Spleen (tissue), 7 donors: ENCODE data around the gene CUL7.

Source experiments
- CTCF ChIP-seq, 11 experiments: fragments of 200-600 bp in 7 of 11; fragments of 450-650 bp in 4 of 11; sonication (generic) in 4 of 11; IDR thresholded peaks in 8 of 11; conservative IDR thresholded peaks in 3 of 11; 1 replicate in 7 of 11; 2 replicates in 4 of 11; pipeline versions ENCODE4 v1.4.0 to v1.8.0; 2016 to 2021; ENCODE audit warnings: antibody characterized with exemption in 11 of 11, inconsistent platforms in 4 of 11, mild to moderate bottlenecking in 1 of 11
- POLR2A ChIP-seq, 3 donors: fragments of 450-650 bp; IDR thresholded peaks; one replicate each; pipeline ENCODE4 v1.5.1; 2017; ENCODE audit warnings: antibody characterized with exemption in 3 of 3, mild to moderate bottlenecking in 1 of 3
- POLR2AphosphoS5 ChIP-seq, 3 donors: sonication (generic); formaldehyde crosslinking; IDR thresholded peaks; one replicate each; pipeline ENCODE4 v1.5.1; 2017; ENCODE audit warnings: antibody characterized with exemption in 3 of 3
- donor health status: DM: no; HTN: no; CAD: no; lungs with moderate emphysema.
- donor health status: DM: no; HTN: no; CAD: no.
- donor health status: DM: no; HTN: no; CAD: no.

GRCh38 chr6:43001843-43002242 is 51.8 kb downstream of the CUL7 start:
- TF ChIP-seq POLR2AphosphoS5 (IDR thresholded peaks at IDR 0.05) = no peak
- TF ChIP-seq CTCF (IDR thresholded peaks at IDR 0.05 in 8 of 11, conservative IDR thresholded peaks at IDR 0.05 in 3 of 11) = no peak
- no peak for TF ChIP-seq POLR2A (IDR thresholded peaks at IDR 0.05)
